Fibroblast of mammary gland (primary cell): ENCODE measurements around the gene PPP2R2C.
A peak's percentile ranks its signal among the peaks of the same experiment; 100 is the strongest.

Experiments
- DNase-seq: peaks from one replicate; pipeline ENCODE4 v3.0.0-alpha.2; 2010; ENCODE audit warnings: low read depth
- H3K4me3 ChIP-seq: 2 replicates; pipeline ENCODE4 v1.5.1; 2011; ENCODE audit warnings: low read depth, mild to moderate bottlenecking, low read length, moderate library complexity; ENCODE audit not compliant: control insufficient read depth
- TF ChIP-seq, protein P1 (sequence below): conservative IDR thresholded peaks from 2 replicates; pipeline ENCODE4 v1.5.1; 2011; ENCODE audit warnings: low read depth, low read length, inconsistent platforms; ENCODE audit not compliant: control insufficient read depth, insufficient read depth

PPP2R2C gene

DNA sequence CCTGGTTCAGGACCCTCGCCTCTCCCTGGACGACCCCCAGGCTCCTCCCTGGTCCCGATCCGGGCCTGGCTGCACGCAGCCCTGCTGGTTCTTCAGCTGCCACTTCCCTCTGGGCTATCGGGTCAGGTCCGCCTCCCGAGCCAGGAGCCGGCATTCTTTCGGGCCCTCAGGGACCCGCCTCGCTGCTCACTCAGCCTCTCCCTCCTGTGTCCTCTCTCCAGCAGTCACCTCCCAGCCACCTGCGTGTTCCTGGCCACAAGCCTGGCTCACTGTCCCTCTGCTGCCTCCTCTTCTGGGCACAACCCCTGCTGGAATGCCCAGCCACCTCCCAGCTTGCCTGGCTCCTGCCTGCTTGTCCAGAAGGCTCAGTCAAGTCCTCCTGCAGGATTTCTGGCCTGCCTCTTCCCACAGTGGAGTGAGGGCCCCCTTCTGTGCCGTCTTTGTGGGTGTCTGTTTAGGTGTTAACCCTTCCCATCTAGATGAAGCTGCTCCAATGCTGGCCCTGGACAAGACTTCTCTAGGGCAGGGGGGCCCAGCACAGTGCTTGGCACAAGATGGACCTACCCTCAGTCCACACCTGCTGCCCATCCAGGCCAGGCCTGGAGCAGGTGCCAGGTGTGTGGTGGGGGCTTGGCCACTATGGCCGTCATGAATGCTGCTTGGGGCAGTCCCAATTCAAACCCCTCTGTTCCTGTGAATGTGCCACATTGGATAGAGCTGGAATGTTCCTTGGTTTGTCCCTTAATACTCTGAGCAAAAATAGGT lies 200.5 kb downstream of the PPP2R2C start:
- no peak for DNase-seq
- TF ChIP-seq, protein P1, sequence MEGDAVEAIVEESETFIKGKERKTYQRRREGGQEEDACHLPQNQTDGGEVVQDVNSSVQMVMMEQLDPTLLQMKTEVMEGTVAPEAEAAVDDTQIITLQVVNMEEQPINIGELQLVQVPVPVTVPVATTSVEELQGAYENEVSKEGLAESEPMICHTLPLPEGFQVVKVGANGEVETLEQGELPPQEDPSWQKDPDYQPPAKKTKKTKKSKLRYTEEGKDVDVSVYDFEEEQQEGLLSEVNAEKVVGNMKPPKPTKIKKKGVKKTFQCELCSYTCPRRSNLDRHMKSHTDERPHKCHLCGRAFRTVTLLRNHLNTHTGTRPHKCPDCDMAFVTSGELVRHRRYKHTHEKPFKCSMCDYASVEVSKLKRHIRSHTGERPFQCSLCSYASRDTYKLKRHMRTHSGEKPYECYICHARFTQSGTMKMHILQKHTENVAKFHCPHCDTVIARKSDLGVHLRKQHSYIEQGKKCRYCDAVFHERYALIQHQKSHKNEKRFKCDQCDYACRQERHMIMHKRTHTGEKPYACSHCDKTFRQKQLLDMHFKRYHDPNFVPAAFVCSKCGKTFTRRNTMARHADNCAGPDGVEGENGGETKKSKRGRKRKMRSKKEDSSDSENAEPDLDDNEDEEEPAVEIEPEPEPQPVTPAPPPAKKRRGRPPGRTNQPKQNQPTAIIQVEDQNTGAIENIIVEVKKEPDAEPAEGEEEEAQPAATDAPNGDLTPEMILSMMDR = no peak
- H3K4me3 ChIP-seq = no peak overlapping the region

DNA sequence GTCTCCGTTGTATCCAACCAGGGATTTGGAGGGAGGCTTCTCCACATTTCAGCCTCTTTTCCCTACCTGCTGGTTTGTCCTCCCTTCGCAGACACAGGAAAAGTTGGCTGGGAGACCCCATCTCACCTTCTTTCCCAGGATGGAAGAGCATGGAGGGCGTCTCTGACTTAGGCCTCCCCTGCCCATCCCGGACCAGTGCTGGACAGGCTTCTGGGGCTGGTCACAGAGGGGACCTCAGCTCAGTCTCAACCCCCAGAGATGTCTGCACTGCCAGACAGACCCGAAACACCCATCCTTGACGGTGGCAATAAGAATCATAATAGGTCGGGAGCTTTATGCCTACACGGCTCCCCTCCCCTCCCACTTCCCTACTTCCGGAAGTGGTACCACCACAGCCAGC lies 201.2 kb downstream of the PPP2R2C start:
- TF ChIP-seq, protein P1 = no peak
- no peak for DNase-seq
- no peak overlapping the region for H3K4me3 ChIP-seq

DNA sequence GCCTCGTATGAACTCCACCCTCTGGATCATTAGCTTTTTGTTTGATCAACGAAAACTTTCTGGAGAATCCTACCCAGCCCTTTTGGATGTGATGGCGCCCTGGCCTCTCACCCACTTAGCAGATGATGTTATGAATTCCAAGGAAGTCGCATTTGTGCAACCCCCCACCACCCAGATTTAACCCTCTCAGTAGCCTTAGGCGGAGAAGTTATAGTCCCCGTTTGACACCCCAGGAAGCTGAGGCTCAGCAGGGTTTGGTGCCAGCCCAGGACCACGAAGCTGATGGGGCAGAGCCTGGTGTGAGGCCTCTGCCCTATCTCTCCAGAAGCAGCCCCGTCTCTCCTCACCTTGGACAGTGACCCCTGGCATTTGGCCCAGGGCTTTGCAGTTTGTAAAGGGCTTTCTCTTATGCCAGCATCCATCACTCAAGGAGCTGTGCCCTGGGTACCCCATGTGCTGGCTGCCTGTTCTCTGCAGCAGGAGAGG lies 201.7 kb downstream of the PPP2R2C start:
- TF ChIP-seq, protein P1 = no peak
- peak overlapping the region; percentile 48 for H3K4me3 ChIP-seq
- DNase-seq = peak; percentile 20
